Naive B cell (primary cell): ENCODE measurements around the gene PTGER1. TPM values are rescaled to one million over a fixed set of nuclear protein-coding genes. Genes with fewer than 3 reads are reported as not detected.
A peak's percentile ranks its signal among the peaks of the same experiment; 100 is the strongest.

Experiments used
- ATAC-seq, 2 donors: fragments of 150-1000 bp; cut with Tn5 transposase; 2 replicates each; pipeline ENCODE4 v1.10.0; 2021; ENCODE audit warnings: low read depth in 2 of 2, mild to moderate bottlenecking in 2 of 2, moderate library complexity in 2 of 2
- DNase-seq: peaks from one replicate; pipeline ENCODE4 v3.0.0; 2022
- H3K27ac Mint-ChIP-seq, 6 donors: one replicate each; pipeline ENCODE4 v1.8.0; 2020 to 2022; ENCODE audit warnings: mild to moderate bottlenecking in 6 of 6, mixed read lengths in 6 of 6, moderate library complexity in 5 of 6, inconsistent platforms in 2 of 6
- H3K27me3 Mint-ChIP-seq, 3 donors: one replicate each; pipeline ENCODE4 v1.8.0; 2021 to 2022; ENCODE audit warnings: mixed read lengths in 3 of 3, mild to moderate bottlenecking in 1 of 3
- H3K36me3 Mint-ChIP-seq, 2 donors: one replicate each; pipeline ENCODE4 v1.8.0; 2020 to 2022; ENCODE audit warnings: mixed read lengths in 2 of 2, inconsistent platforms in 1 of 2, mild to moderate bottlenecking in 1 of 2
- H3K4me1 Mint-ChIP-seq, 3 donors: one replicate each; pipeline ENCODE4 v1.8.0; 2020 to 2022; ENCODE audit warnings: mixed read lengths in 3 of 3, inconsistent platforms in 1 of 3, mild to moderate bottlenecking in 1 of 3, moderate library complexity in 1 of 3
- H3K4me3 Mint-ChIP-seq, 8 donors: one replicate each; pipeline ENCODE4 v1.8.0; 2020 to 2022; ENCODE audit warnings: mild to moderate bottlenecking in 8 of 8, mixed read lengths in 8 of 8, moderate library complexity in 8 of 8, inconsistent platforms in 2 of 8
- H3K9me3 Mint-ChIP-seq, 7 donors: one replicate each; pipeline ENCODE4 v1.8.0; 2020 to 2022; ENCODE audit warnings: mixed read lengths in 7 of 7, mild to moderate bottlenecking in 5 of 7, inconsistent platforms in 2 of 7, moderate library complexity in 1 of 7
- polyA plus RNA-seq, 6 donors: library from polyadenylated mRNA; unstranded; fragments of 300-500 nt; fragmentation: Illumina TruSeq; gene quantifications; one replicate each; pipeline ENCODE4 v1.2.3, GENCODE V29; 2021; ENCODE audit warnings: low read depth in 6 of 6

Gene PTGER1
- polyA plus RNA-seq, 6 donors from 2014 or later, result not detected

- no peak for ATAC-seq
- peaks cover 16 to 27% (median 26%) of the 10 kb centered on the region in 3 donors for H3K4me1 Mint-ChIP-seq
- no peaks in the 10 kb centered on the region for H3K9me3 Mint-ChIP-seq
- H3K27me3 Mint-ChIP-seq, result peaks cover 18 to 51% (median 43%) of the 10 kb centered on the region in 3 donors
- H3K27ac Mint-ChIP-seq, result no peak overlapping the region
- H3K4me3 Mint-ChIP-seq, result peak overlapping the region in 1 of 8 donors; percentile 35
- DNase-seq, result no peak
- H3K36me3 Mint-ChIP-seq, result no peaks in the 10 kb centered on the region
Measured at GRCh38 chr19:14476673-14477401, 1.7 kb upstream of the PTGER1 start.

- Mint-ChIP-seq H3K4me1 (peaks cover 16 to 30% (median 28%) of the 10 kb centered on the region in 3 donors), H3K27me3 (peaks cover 18 to 51% (median 43%) of the 10 kb centered on the region in 3 donors), H3K4me3 (peak overlapping the region in 1 of 8 donors; percentile 35), H3K36me3 (no peaks in the 10 kb centered on the region), H3K27ac (peak overlapping the region in 1 of 6 donors; percentile 67), H3K9me3 (no peaks in the 10 kb centered on the region)
- DNase-seq (no peak), ATAC-seq (no peak)
Measured at GRCh38 chr19:14476327-14476672, 1.1 kb upstream of the PTGER1 start.

GRCh38 chr19:14474827-14475226, 327 bp downstream of the PTGER1 start:
- DNase-seq (no peak), ATAC-seq (no peak)
- peaks cover 0 to 2% of the 10 kb centered on the region in 2 donors for H3K36me3 Mint-ChIP-seq
- H3K4me1 Mint-ChIP-seq, result peaks cover 16 to 30% (median 28%) of the 10 kb centered on the region in 3 donors
- H3K27me3 Mint-ChIP-seq, result peaks cover 18 to 51% (median 43%) of the 10 kb centered on the region in 3 donors
- peak overlapping the region in 5 of 8 donors; percentile 21 to 61 (median 40) for H3K4me3 Mint-ChIP-seq
- H3K27ac Mint-ChIP-seq, result no peak overlapping the region
- H3K9me3 Mint-ChIP-seq, result no peaks in the 10 kb centered on the region

GRCh38 chr19:14473978-14474578, 1.1 kb downstream of the PTGER1 start:
- Mint-ChIP-seq H3K9me3 (no peaks in the 10 kb centered on the region), H3K4me3 (peak overlapping the region in 2 of 8 donors; percentile 40 to 55)
- ATAC-seq, result no peak

GRCh38 chr19:14473073-14473977, 1.8 kb downstream of the PTGER1 start:
- Mint-ChIP-seq H3K4me1 (peaks cover 16 to 30% (median 28%) of the 10 kb centered on the region in 3 donors), H3K27me3 (peaks cover 18 to 51% (median 43%) of the 10 kb centered on the region in 3 donors), H3K9me3 (no peaks in the 10 kb centered on the region), H3K36me3 (peaks cover 0 to 14% of the 10 kb centered on the region in 2 donors), H3K27ac (peak overlapping the region in 4 of 6 donors; percentile 16 to 82 (median 72)), H3K4me3 (peak overlapping the region; percentile 38 to 87 (median 74))
- DNase-seq, result no peak
- no peak for ATAC-seq

More at GRCh38 chr19:14473978-14474578, 1.1 kb downstream of the PTGER1 start:
- Mint-ChIP-seq H3K27ac (no peak overlapping the region), H3K4me1 (peaks cover 16 to 30% (median 28%) of the 10 kb centered on the region in 3 donors), H3K27me3 (peaks cover 18 to 51% (median 43%) of the 10 kb centered on the region in 3 donors), H3K36me3 (peaks cover 0 to 8% of the 10 kb centered on the region in 2 donors)
- no peak for DNase-seq

GRCh38 chr19:14472202-14472938, 2.8 kb downstream of the PTGER1 start:
- Mint-ChIP-seq H3K4me3 (peak overlapping the region in 7 of 8 donors; percentile 69 to 87 (median 74)), H3K36me3 (peaks cover 0 to 14% of the 10 kb centered on the region in 2 donors), H3K27ac (peak overlapping the region in 2 of 6 donors; percentile 16 to 68), H3K9me3 (no peaks in the 10 kb centered on the region), H3K27me3 (peaks cover 18 to 46% (median 43%) of the 10 kb centered on the region in 3 donors), H3K4me1 (peaks cover 16 to 30% (median 28%) of the 10 kb centered on the region in 3 donors)
- DNase-seq, result peak; percentile 76
- peak; percentile 84 to 85 for ATAC-seq

GRCh38 chr19:14471436-14472187, 3.5 kb downstream of the PTGER1 start:
- H3K9me3 Mint-ChIP-seq, result no peaks in the 10 kb centered on the region
- H3K36me3 Mint-ChIP-seq, result peaks cover 0 to 14% of the 10 kb centered on the region in 2 donors
- H3K27me3 Mint-ChIP-seq, result peaks cover 18 to 39% (median 35%) of the 10 kb centered on the region in 3 donors
- no peak for ATAC-seq
- H3K4me1 Mint-ChIP-seq, result peaks cover 16 to 30% (median 26%) of the 10 kb centered on the region in 3 donors
- no peak for DNase-seq
- H3K4me3 Mint-ChIP-seq, result peak overlapping the region in 4 of 8 donors; percentile 8 to 73 (median 40)
- H3K27ac Mint-ChIP-seq, result peak overlapping the region in 1 of 6 donors; percentile 33

GRCh38 chr19:14470031-14470876, 4.9 kb downstream of the PTGER1 start:
- ATAC-seq, result no peak
- Mint-ChIP-seq H3K27ac (peak overlapping the region in 1 of 6 donors; percentile 51), H3K4me1 (peaks cover 14 to 26% (median 22%) of the 10 kb centered on the region in 3 donors), H3K36me3 (peaks cover 0 to 14% of the 10 kb centered on the region in 2 donors), H3K4me3 (peak overlapping the region in 1 of 8 donors; percentile 35), H3K9me3 (no peaks in the 10 kb centered on the region), H3K27me3 (peaks cover 14 to 25% (median 21%) of the 10 kb centered on the region in 3 donors)
- DNase-seq, result no peak

GRCh38 chr19:14467816-14468215, 7.3 kb downstream of the PTGER1 start:
- DNase-seq (no peak), ATAC-seq (no peak)
- H3K4me3 Mint-ChIP-seq, result no peak overlapping the region
- no peaks in the 10 kb centered on the region for H3K9me3 Mint-ChIP-seq
- peaks cover 3 to 12% (median 9%) of the 10 kb centered on the region in 3 donors for H3K4me1 Mint-ChIP-seq
- H3K27me3 Mint-ChIP-seq, result peaks cover under 1 to 8% (median 3%) of the 10 kb centered on the region in 3 donors
- H3K36me3 Mint-ChIP-seq, result peaks cover 0 to 14% of the 10 kb centered on the region in 2 donors
- peak overlapping the region in 1 of 6 donors; percentile 89 for H3K27ac Mint-ChIP-seq

GRCh38 chr19:14467391-14467790, 7.8 kb downstream of the PTGER1 start:
- Mint-ChIP-seq H3K9me3 (no peaks in the 10 kb centered on the region), H3K36me3 (peaks cover 0 to 14% of the 10 kb centered on the region in 2 donors), H3K27ac (no peak overlapping the region), H3K4me3 (no peak overlapping the region), H3K27me3 (peaks cover 0 to 3% (median 0%) of the 10 kb centered on the region in 3 donors), H3K4me1 (peaks cover 0 to 8% (median 6%) of the 10 kb centered on the region in 3 donors)
- DNase-seq (no peak), ATAC-seq (no peak)

GRCh38 chr19:14463747-14464146, 11.4 kb downstream of the PTGER1 start:
- no peaks in the 10 kb centered on the region for H3K9me3 Mint-ChIP-seq
- no peak overlapping the region for H3K4me3 Mint-ChIP-seq
- H3K36me3 Mint-ChIP-seq, result peaks cover 0 to 14% of the 10 kb centered on the region in 2 donors
- DNase-seq (no peak), ATAC-seq (no peak)
- no peaks in the 10 kb centered on the region for H3K27me3 Mint-ChIP-seq
- peak overlapping the region in 1 of 6 donors; percentile 30 for H3K27ac Mint-ChIP-seq
- peaks cover 0 to 3% (median 0%) of the 10 kb centered on the region in 3 donors for H3K4me1 Mint-ChIP-seq
